CD14-positive monocyte (primary cell): ENCODE data around the gene FNDC10. TPM values are rescaled to one million over a fixed set of nuclear protein-coding genes. Genes with fewer than 3 reads are reported as not detected.

Experiments used
- DNase-seq, 3 donors: peaks; one replicate each; pipeline ENCODE4 v3.0.0-alpha.2; 2011 to 2022
- H2AFZ ChIP-seq: 2 replicates; pipeline ENCODE4 v1.6.0; 2012; ENCODE audit warnings: mild to moderate bottlenecking, low read depth, low read length, inconsistent platforms; ENCODE audit not compliant: insufficient read depth, poor library complexity, severe bottlenecking
- H3K27ac ChIP-seq, 2 donors: 1 replicate in 1 of 2; 2 replicates in 1 of 2; pipeline ENCODE4 v1.5.1; 2012 to 2013; ENCODE audit warnings: low read length in 2 of 2, control low read depth in 1 of 2, inconsistent platforms in 1 of 2, low read depth in 1 of 2, mild to moderate bottlenecking in 1 of 2
- H3K27me3 ChIP-seq, 2 donors: one replicate each; pipeline versions ENCODE4 v1.6.0 to v1.6.1; 2011 to 2013; ENCODE audit warnings: low read length in 2 of 2; ENCODE audit not compliant: control insufficient read depth in 2 of 2, insufficient read depth in 2 of 2
- H3K36me3 ChIP-seq, 2 donors: replicated peaks in 1 of 2; 1 replicate in 1 of 2; 2 replicates in 1 of 2; pipeline versions ENCODE4 v1.5.1 to v1.6.1; 2012 to 2013; ENCODE audit warnings: low read length in 2 of 2, control low read depth in 1 of 2, inconsistent platforms in 1 of 2, mild to moderate bottlenecking in 1 of 2; ENCODE audit not compliant: insufficient read depth in 2 of 2, control insufficient read depth in 1 of 2
- H3K4me1 ChIP-seq, 2 donors: 1 replicate in 1 of 2; 2 replicates in 1 of 2; pipeline versions ENCODE4 v1.5.1 to v1.6.1; 2012 to 2013; ENCODE audit warnings: low read length in 2 of 2, control low read depth in 1 of 2, inconsistent platforms in 1 of 2, mild to moderate bottlenecking in 1 of 2, moderate library complexity in 1 of 2; ENCODE audit not compliant: insufficient read depth in 2 of 2, control insufficient read depth in 1 of 2
- H3K4me2 ChIP-seq: replicated peaks from 2 replicates; pipeline ENCODE3; 2012; ENCODE audit warnings: low read length, moderate library complexity, mild to moderate bottlenecking; ENCODE audit not compliant: poor library complexity, severe bottlenecking; ENCODE audit errors: extremely low read depth
- H3K4me3 ChIP-seq, 3 experiments: fragments of 200-600 bp in 1 of 3; sonication (generic) in 1 of 3; replicated peaks in 1 of 3; 1 replicate in 2 of 3; 2 replicates in 1 of 3; pipeline ENCODE4 v1.5.1; 2011 to 2013; ENCODE audit warnings: low read length in 3 of 3, mild to moderate bottlenecking in 3 of 3, control low read depth in 2 of 3, low read depth in 2 of 3, inconsistent platforms in 1 of 3, moderate library complexity in 1 of 3
- H3K79me2 ChIP-seq: 2 replicates; pipeline ENCODE4 v1.6.0; 2012; ENCODE audit warnings: mild to moderate bottlenecking, control low read depth, inconsistent platforms, low read length, moderate library complexity; ENCODE audit not compliant: insufficient read depth
- H3K9ac ChIP-seq: 2 replicates; pipeline ENCODE4 v1.6.0; 2017; ENCODE audit warnings: low read length, mild to moderate bottlenecking; ENCODE audit not compliant: insufficient read depth, poor library complexity, severe bottlenecking
- H3K9me3 ChIP-seq, 2 donors: replicated peaks in 1 of 2; 1 replicate in 1 of 2; 2 replicates in 1 of 2; pipeline versions ENCODE4 v1.5.1 to v1.6.1; 2012 to 2013; ENCODE audit warnings: low read length in 2 of 2, control low read depth in 1 of 2; ENCODE audit not compliant: control insufficient read depth in 1 of 2, insufficient read depth in 1 of 2
- H4K20me1 ChIP-seq: 2 replicates; pipeline ENCODE4 v1.6.0; 2012; ENCODE audit warnings: mild to moderate bottlenecking, low read length, control low read depth, moderate library complexity; ENCODE audit not compliant: insufficient read depth
- H3K27ac Mint-ChIP-seq, 7 donors: one replicate each; pipeline ENCODE4 v1.8.0; 2020; ENCODE audit warnings: mild to moderate bottlenecking in 7 of 7, mixed read lengths in 7 of 7, moderate library complexity in 6 of 7, inconsistent platforms in 2 of 7
- H3K27me3 Mint-ChIP-seq, 3 donors: one replicate each; pipeline ENCODE4 v1.8.0; 2021 to 2022; ENCODE audit warnings: low read depth in 3 of 3, mild to moderate bottlenecking in 3 of 3, mixed read lengths in 3 of 3, moderate library complexity in 3 of 3, inconsistent platforms in 1 of 3
- H3K36me3 Mint-ChIP-seq, 2 donors: one replicate each; pipeline ENCODE4 v1.8.0; 2020; ENCODE audit warnings: mixed read lengths in 2 of 2, inconsistent platforms in 1 of 2, mild to moderate bottlenecking in 1 of 2
- H3K4me1 Mint-ChIP-seq: one replicate; pipeline ENCODE4 v1.8.0; 2020; ENCODE audit warnings: mild to moderate bottlenecking, mixed read lengths
- H3K4me3 Mint-ChIP-seq, 2 donors: one replicate each; pipeline ENCODE4 v1.8.0; 2020; ENCODE audit warnings: mild to moderate bottlenecking in 2 of 2, mixed read lengths in 2 of 2, moderate library complexity in 1 of 2
- H3K9me3 Mint-ChIP-seq, 7 donors: one replicate each; pipeline ENCODE4 v1.8.0; 2020 to 2022; ENCODE audit warnings: mixed read lengths in 7 of 7, mild to moderate bottlenecking in 6 of 7, moderate library complexity in 6 of 7, inconsistent platforms in 2 of 7
- WGBS: methylation state at CpG from one replicate; pipeline ENCODE4 v1.1.5; 2013; ENCODE audit warnings: missing lambda C conversion rate; ENCODE audit not compliant: insufficient coverage; 5-methylcytosine and 5-hydroxymethylcytosine counted together
- intact Hi-C, 2 donors: fragments of 100-400 bp; cut with micrococcal nuclease; formaldehyde crosslinking; loops; one replicate each; pipeline versions ENCODE4 v1.15.0 to v1.15.1; 2023
- polyA plus RNA-seq, 3 donors: library from polyadenylated mRNA; depleted of rRNA in 1 of 3; unstranded in 2 of 3; stranded (reverse) in 1 of 3; fragments of 300-500 nt in 2 of 3; fragments of >200 nt in 1 of 3; fragmentation: Illumina TruSeq in 2 of 3; gene quantifications; 1 replicate in 2 of 3; 2 replicates in 1 of 3; pipeline ENCODE4 v1.2.3, GENCODE V29; 2012 to 2021
- TF ChIP-seq, protein P1 (sequence below): fragments of 200-600 bp; IDR thresholded peaks from one replicate; pipeline ENCODE4 v1.8.0; 2022; ENCODE audit warnings: antibody characterized with exemption, mild to moderate bottlenecking

FNDC10 gene
- polyA plus RNA-seq, 3 donors = 0.46 to 3.4 (median 1.5) TPM

DNA sequence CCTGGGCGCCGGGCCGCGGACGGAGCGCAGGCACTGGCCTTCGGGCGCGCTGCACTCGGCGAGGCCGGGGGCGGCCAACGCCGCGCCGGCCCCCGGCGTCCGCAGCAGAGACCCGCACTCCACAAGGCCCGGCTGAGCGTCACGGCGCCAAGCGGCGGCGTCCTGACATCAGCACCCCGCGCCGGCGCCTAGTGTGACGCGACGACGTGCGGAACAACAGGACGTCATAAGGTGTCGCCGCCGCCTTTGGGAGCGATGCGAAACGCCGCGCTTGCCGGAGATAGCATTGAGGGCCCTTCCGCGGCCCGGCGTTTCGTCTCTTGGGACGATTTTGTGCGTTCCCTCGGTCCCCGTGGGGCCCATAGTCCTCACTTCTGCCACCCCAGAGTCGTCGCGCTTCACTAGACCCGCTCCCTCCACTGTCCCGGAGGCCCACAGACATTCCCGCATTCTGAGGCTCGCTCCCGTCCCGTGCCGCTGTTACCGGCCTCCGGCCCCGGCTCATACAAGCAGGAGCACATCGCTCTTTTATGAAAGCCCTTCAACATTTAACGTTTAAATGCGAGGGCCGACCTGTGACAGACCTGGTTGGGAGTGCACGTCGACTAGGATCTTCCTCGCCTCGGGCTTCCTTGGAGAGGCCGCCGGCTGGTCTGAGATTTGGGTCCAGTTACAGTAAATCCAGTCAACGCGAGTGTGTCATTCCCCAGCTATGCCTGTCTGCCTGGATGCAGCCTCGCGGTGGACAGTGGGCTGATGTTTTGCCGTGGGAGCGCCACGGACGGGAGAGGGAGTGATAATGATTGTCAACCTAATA lies 25.0 kb downstream of the FNDC10 start, which contains the start of gene SSU72:
SSU72 (minus strand) TSS at position 143 of the 817 bp plus-strand sequence. CDS start 306 bp downstream, outside the sequence.
- H3K27me3 ChIP-seq = peaks cover 0 to 5% of the 10 kb centered on the region in 2 donors

More for the DNA sequence above, 25.0 kb downstream of the FNDC10 start, which contains the start of gene SSU72:
- Histone ChIP-seq H3K36me3 (peaks cover 9 to 10% of the 10 kb centered on the region in 2 donors), H2AFZ (peak within 1 kb of the TSS; percentile 83), H3K9me3 (no peaks in the 10 kb centered on the region), H3K27ac (peak within 1 kb of the TSS; percentile 96 to 97), H3K4me3 (peak within 1 kb of the TSS; percentile 82 to 91 (median 83)), H3K9ac (peak within 1 kb of the TSS; percentile 100), H3K79me2 (peaks cover 50% of the 10 kb centered on the region), H3K4me2 (peak within 1 kb of the TSS; percentile 88), H3K4me1 (peaks cover 19 to 22% of the 10 kb centered on the region in 2 donors), H4K20me1 (peaks cover 31% of the 10 kb centered on the region)
- Mint-ChIP-seq H3K4me1 (peaks cover 29% of the 10 kb centered on the region), H3K9me3 (peaks cover 0 to 2% (median 0%) of the 10 kb centered on the region in 7 donors), H3K36me3 (peaks cover 10 to 29% of the 10 kb centered on the region in 2 donors), H3K4me3 (peak within 1 kb of the TSS; percentile 93 to 94), H3K27ac (peak within 1 kb of the TSS; percentile 98 to 99 (median 98)), H3K27me3 (peaks cover 4 to 17% (median 9%) of the 10 kb centered on the region in 3 donors)
- TF ChIP-seq, protein P1, sequence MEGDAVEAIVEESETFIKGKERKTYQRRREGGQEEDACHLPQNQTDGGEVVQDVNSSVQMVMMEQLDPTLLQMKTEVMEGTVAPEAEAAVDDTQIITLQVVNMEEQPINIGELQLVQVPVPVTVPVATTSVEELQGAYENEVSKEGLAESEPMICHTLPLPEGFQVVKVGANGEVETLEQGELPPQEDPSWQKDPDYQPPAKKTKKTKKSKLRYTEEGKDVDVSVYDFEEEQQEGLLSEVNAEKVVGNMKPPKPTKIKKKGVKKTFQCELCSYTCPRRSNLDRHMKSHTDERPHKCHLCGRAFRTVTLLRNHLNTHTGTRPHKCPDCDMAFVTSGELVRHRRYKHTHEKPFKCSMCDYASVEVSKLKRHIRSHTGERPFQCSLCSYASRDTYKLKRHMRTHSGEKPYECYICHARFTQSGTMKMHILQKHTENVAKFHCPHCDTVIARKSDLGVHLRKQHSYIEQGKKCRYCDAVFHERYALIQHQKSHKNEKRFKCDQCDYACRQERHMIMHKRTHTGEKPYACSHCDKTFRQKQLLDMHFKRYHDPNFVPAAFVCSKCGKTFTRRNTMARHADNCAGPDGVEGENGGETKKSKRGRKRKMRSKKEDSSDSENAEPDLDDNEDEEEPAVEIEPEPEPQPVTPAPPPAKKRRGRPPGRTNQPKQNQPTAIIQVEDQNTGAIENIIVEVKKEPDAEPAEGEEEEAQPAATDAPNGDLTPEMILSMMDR = no peak
- under 1% methylated on average over 84 of the region's 87 CpGs for WGBS
- intact Hi-C loops = loop anchor here (2.0 to 10.0 kb wide), 2 partner anchors 40 to 110 kb away; partner anchors contain the start of gene MIB2 (in 2 of the 2)
- peak; percentile 92 to 94 (median 93) for DNase-seq
